Activated CD4-positive, alpha-beta T cell treated with anti-CD3 and anti-CD28 coated beads, Interleukin-2, Interleukin-6, amounts not matched to agents 100 ng/mL and 50 ng/mL, durations not matched to agents 16 hours and 8 hours (primary cell): ENCODE measurements around the gene PCK2.
A peak's percentile ranks its signal among the peaks of the same experiment; 100 is the strongest.
"Not testable (repeated sequence)": the region's sequence is repeated elsewhere in the genome, so short reads cannot be mapped to it uniquely, and the experiment has no call there.

Experiments
- DNase-seq: peaks from one replicate; pipeline ENCODE4 v3.0.0-alpha.2; 2020

The PCK2 gene

GRCh38 chr14:24098229-24098926, 4.3 kb downstream of the PCK2 start:
- no peak for DNase-seq

- DNase-seq: no peak
These were observed 5.1 kb downstream of the PCK2 start for GRCh38 chr14:24098927-24099813.

GRCh38 chr14:24100197-24100981, 6.3 kb downstream of the PCK2 start:
- no peak for DNase-seq

GRCh38 chr14:24100982-24101494, 6.9 kb downstream of the PCK2 start:
- no peak for DNase-seq

- no peak for DNase-seq
These were observed 8.4 kb downstream of the PCK2 start for GRCh38 chr14:24102357-24103048.

GRCh38 chr14:24103451-24103850, 9.3 kb downstream of the PCK2 start:
- DNase-seq: no peak

GRCh38 chr14:24105609-24106239, 11.6 kb downstream of the PCK2 start:
- DNase-seq: not testable (repeated sequence)

- no peak for DNase-seq
These were observed 12.7 kb downstream of the PCK2 start for GRCh38 chr14:24106672-24107271.

- no peak for DNase-seq
These were observed 14.3 kb downstream of the PCK2 start for GRCh38 chr14:24108336-24108874.

- DNase-seq: no peak
These were observed 15.9 kb downstream of the PCK2 start for GRCh38 chr14:24110060-24110459.

- no peak for DNase-seq
These were observed 16.4 kb downstream of the PCK2 start for GRCh38 chr14:24110523-24110922.

- DNase-seq: no peak
These were observed 19.3 kb downstream of the PCK2 start for GRCh38 chr14:24113379-24113800.

GRCh38 chr14:24113801-24114531, 19.9 kb downstream of the PCK2 start:
- peak; percentile 87 for DNase-seq

- DNase-seq: peak; percentile 99
These were observed 20.7 kb downstream of the PCK2 start, which contains the start of the genes DCAF11 and NRL for GRCh38 chr14:24114532-24115421. DCAF11 (plus strand) TSS chr14:24114777; CDS start chr14:24115595, 818 bp downstream. NRL (minus strand) TSS chr14:24114949; CDS start chr14:24082848, 32,101 bp downstream.

GRCh38 chr14:24115422-24116127, 21.5 kb downstream of the PCK2 start:
- DNase-seq: no peak

GRCh38 chr14:24116128-24116814, 22.2 kb downstream of the PCK2 start:
- no peak for DNase-seq

- DNase-seq: no peak
These were observed 23.1 kb downstream of the PCK2 start for GRCh38 chr14:24117179-24117578.

- DNase-seq: no peak
These were observed 25.6 kb downstream of the PCK2 start for GRCh38 chr14:24119691-24120090.
